ENCODE results near the gene SGCD. TPM values are rescaled to one million over a fixed set of nuclear protein-coding genes. Genes with fewer than 3 reads are reported as not detected.

Gene SGCD
- total and polyA plus RNA-seq, 3 donors from 2014 or later = 2.8 to 6.1 (median 5.0) TPM

DNA sequence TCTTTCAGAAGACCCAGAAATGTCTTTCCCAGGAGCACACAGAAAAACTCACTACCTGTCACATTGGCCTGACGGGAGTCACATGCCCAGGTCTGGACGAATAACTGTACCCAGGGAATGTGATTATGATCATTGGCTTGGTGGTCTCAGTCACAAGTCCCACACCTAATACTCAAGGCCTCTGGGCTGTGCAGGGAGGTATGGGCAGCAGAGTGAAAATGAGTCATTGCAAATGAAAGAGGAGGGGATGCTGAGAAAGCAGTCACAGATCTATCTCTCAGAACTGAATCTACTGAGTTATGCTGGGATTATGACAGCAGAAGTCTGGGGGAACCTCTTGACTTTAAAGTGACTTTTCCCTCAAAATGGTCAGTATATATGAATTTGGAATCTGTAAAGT, 36.9 kb downstream of the SGCD start:
- intact Hi-C loops (cut with DNase I; ENCODE audit: low total_unique reads) = loop anchor here (10.0 kb wide), 1 partner anchor 959 kb away; no protein-coding TSS in a partner anchor
- no peaks in the 10 kb centered on the region for H3K9me3 ChIP-seq
- 85 to 97% methylated on average over 2 of the region's 2 CpGs for WGBS, 2 donors
- H3K36me3 ChIP-seq (ENCODE audit: low read depth, missing control alignments) = no peaks in the 10 kb centered on the region
- H3K27ac ChIP-seq = no peak overlapping the region
- H3K4me3 ChIP-seq = no peak overlapping the region
- TF ChIP-seq POLR2A (IDR thresholded peaks at IDR 0.05) = no peak
- TF ChIP-seq, protein P1, sequence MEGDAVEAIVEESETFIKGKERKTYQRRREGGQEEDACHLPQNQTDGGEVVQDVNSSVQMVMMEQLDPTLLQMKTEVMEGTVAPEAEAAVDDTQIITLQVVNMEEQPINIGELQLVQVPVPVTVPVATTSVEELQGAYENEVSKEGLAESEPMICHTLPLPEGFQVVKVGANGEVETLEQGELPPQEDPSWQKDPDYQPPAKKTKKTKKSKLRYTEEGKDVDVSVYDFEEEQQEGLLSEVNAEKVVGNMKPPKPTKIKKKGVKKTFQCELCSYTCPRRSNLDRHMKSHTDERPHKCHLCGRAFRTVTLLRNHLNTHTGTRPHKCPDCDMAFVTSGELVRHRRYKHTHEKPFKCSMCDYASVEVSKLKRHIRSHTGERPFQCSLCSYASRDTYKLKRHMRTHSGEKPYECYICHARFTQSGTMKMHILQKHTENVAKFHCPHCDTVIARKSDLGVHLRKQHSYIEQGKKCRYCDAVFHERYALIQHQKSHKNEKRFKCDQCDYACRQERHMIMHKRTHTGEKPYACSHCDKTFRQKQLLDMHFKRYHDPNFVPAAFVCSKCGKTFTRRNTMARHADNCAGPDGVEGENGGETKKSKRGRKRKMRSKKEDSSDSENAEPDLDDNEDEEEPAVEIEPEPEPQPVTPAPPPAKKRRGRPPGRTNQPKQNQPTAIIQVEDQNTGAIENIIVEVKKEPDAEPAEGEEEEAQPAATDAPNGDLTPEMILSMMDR (IDR thresholded peaks at IDR 0.05) = no peak
- no peaks in the 10 kb centered on the region for H3K27me3 ChIP-seq
- no peaks in the 10 kb centered on the region for H3K4me1 ChIP-seq
- DNase-seq = no peak

DNA sequence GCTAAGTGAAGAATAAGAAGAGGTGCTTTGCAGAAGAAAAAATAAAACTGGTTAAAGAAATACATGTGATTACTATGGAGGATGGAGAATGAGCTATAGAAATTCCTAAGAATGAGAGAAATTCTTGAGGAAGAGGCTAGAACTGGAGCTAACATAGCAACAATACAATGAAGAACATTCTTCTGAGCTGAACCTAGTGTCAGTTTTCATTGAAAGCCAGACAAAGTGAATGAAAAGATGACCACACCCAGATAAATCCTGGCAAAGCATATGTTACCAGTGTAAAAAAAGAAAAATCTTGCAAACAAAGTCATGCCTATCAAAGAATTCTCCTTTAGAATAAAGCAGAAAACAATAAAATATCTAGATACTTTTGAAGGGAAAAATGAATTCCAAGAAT, 39.6 kb downstream of the SGCD start:
- H3K4me1 ChIP-seq = no peaks in the 10 kb centered on the region
- no peak for DNase-seq
- no peak overlapping the region for H3K4me3 ChIP-seq
- H3K9me3 ChIP-seq = no peaks in the 10 kb centered on the region
- H3K27me3 ChIP-seq = no peaks in the 10 kb centered on the region
- TF ChIP-seq POLR2A (IDR thresholded peaks at IDR 0.05) = no peak
- TF ChIP-seq, protein P1 (IDR thresholded peaks at IDR 0.05) = no peak
- no peaks in the 10 kb centered on the region for H3K36me3 ChIP-seq (ENCODE audit: low read depth, missing control alignments)
- intact Hi-C loops (cut with DNase I; ENCODE audit: low total_unique reads) = loop anchor here (10.0 kb wide), 1 partner anchor 962 kb away; no protein-coding TSS in a partner anchor
- H3K27ac ChIP-seq = no peak overlapping the region

DNA sequence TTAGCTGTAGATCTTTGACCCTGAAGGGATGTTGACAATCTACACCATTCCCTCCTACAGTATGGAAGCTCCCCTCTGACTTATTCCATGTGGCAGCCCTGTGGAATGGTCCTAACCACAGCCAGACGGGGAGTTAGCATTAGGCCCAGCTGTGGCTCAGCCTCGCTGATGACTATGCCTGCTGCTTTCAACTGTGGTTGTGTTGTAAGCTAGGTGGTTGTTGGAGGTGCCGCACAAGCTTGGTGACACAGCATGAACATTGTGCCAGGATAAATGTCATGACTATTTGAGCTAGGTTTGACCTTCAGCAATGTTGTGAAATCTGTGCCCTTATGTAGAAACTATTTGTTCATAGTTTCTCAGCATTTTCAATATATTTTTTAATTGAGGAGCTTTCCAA, 40.6 kb downstream of the SGCD start:
- DNase-seq = no peak
- no peaks in the 10 kb centered on the region for H3K9me3 ChIP-seq
- WGBS, 2 donors = 95 to 96% methylated on average over 3 of the region's 3 CpGs
- H3K27ac ChIP-seq = no peak overlapping the region
- no peak overlapping the region for H3K4me3 ChIP-seq
- TF ChIP-seq POLR2A (IDR thresholded peaks at IDR 0.05) = no peak
- TF ChIP-seq, protein P1 (IDR thresholded peaks at IDR 0.05) = no peak
- intact Hi-C loops (cut with DNase I; ENCODE audit: low total_unique reads) = loop anchor here (10.0 kb wide), 1 partner anchor 963 kb away; no protein-coding TSS in a partner anchor
- no peaks in the 10 kb centered on the region for H3K36me3 ChIP-seq (ENCODE audit: low read depth, missing control alignments)
- H3K27me3 ChIP-seq = no peaks in the 10 kb centered on the region
- H3K4me1 ChIP-seq = no peaks in the 10 kb centered on the region

DNA sequence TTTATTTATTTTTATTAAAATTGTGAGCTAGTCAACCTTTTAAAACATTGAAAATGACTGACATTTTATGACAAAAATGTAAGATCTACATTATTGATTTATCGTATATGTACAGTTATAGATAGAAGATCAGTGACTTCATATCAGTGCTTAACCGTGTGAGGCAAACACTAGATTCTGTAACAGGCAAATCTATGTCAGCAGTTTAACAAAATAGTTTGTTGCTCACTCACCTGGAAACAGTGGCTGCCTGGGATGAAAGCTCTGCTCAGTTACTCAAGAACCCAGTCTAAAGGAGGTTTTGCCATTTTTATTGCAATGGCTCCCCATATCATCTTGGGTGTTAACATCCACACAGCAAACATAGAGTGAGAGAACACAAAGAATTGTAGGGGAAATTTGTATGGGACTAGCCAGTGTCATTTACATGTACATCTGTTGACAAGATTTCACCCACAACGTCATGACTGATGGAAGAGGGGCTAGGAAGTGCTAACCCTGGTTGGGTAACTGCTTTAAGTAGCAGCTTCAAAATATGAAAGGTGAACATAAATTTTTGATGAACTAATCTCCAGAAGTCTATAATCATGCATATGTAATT, 49.0 kb downstream of the SGCD start:
- Histone ChIP-seq H3K27ac (no peak overlapping the region), H3K9me3 (no peaks in the 10 kb centered on the region), H3K4me1 (no peaks in the 10 kb centered on the region), H3K36me3 (ENCODE audit: low read depth, missing control alignments) (no peaks in the 10 kb centered on the region), H3K4me3 (no peak overlapping the region), H3K27me3 (no peaks in the 10 kb centered on the region)
- WGBS, 2 donors = 60 to 91% methylated on average over 3 of the region's 3 CpGs
- intact Hi-C loops (cut with DNase I; ENCODE audit: low total_unique reads) = no loop called here
- TF ChIP-seq, protein P1 (IDR thresholded peaks at IDR 0.05) = no peak
- TF ChIP-seq POLR2A (IDR thresholded peaks at IDR 0.05) = no peak
- DNase-seq = no peak

DNA sequence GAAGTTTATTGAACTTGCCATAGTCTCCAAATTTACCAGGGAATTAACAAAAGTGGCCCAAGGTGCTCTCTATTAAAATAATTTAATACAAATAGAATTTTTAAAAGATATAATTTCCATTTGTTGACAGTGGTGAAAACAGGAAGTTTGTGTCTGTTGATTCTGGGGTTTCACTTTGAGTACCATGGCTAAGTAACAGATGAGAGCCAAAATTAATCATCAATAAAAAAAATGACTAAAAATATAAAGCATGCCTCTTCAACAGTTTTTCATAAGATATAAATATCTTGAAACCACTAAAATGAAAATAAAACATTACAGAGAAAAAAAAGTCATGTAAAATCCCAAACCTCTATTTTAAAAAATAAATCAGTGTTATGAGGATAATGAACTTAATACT, 49.8 kb downstream of the SGCD start:
- DNase-seq = no peak
- Histone ChIP-seq H3K4me3 (no peak overlapping the region), H3K9me3 (no peaks in the 10 kb centered on the region), H3K36me3 (ENCODE audit: low read depth, missing control alignments) (no peaks in the 10 kb centered on the region), H3K4me1 (no peaks in the 10 kb centered on the region), H3K27ac (no peak overlapping the region), H3K27me3 (no peaks in the 10 kb centered on the region)
- TF ChIP-seq, protein P1 (IDR thresholded peaks at IDR 0.05) = no peak
- TF ChIP-seq POLR2A (IDR thresholded peaks at IDR 0.05) = no peak
- intact Hi-C loops (cut with DNase I; ENCODE audit: low total_unique reads) = no loop called here
